ENCODE results near the gene BCDIN3D. TPM values are rescaled to one million over a fixed set of nuclear protein-coding genes. Genes with fewer than 3 reads are reported as not detected.

The BCDIN3D gene
- total and polyA plus RNA-seq, 8 donors: 2.0 to 4.8 (median 2.9) TPM

GRCh38 chr12:49866859-49867569, 24.1 kb upstream of the BCDIN3D start:
- H3K36me3 ChIP-seq: no peaks in the 10 kb centered on the region
- DNase-seq (peak; percentile 55 to 90 (median 81)), FAIRE-seq (no peak), ATAC-seq (peak; percentile 73 to 91 (median 81))
- intact Hi-C loops (cut with DNase I): loop anchor here in 2 of 3 donors (10.0 kb wide), 2 partner anchors 198 to 208 kb away; no protein-coding TSS in a partner anchor
- TF ChIP-seq CTCF (IDR thresholded peaks at IDR 0.05): peak; percentile 91 to 97 (median 96)
- 25 to 28% methylated on average over 19 of the region's 19 CpGs for WGBS, 2 donors
- no peak overlapping the region for H3K4me3 ChIP-seq
- H3K27ac ChIP-seq: no peak overlapping the region
- H3K27me3 ChIP-seq: no peaks in the 10 kb centered on the region
- H3K9me3 ChIP-seq: no peaks in the 10 kb centered on the region
- H3K4me1 ChIP-seq: peaks cover 3 to 12% (median 5%) of the 10 kb centered on the region in 3 donors

GRCh38 chr12:49865782-49866135, 22.9 kb upstream of the BCDIN3D start:
- WGBS, 2 donors: 73 to 80% methylated on average over 8 of the region's 8 CpGs
- no peaks in the 10 kb centered on the region for H3K27me3 ChIP-seq
- FAIRE-seq: no peak
- DNase-seq: no peak
- intact Hi-C loops (cut with DNase I): loop anchor here in 2 of 3 donors (10.0 kb wide), 2 partner anchors 199 to 209 kb away; no protein-coding TSS in a partner anchor
- no peaks in the 10 kb centered on the region for H3K36me3 ChIP-seq
- no peaks in the 10 kb centered on the region for H3K9me3 ChIP-seq
- H3K4me1 ChIP-seq: peaks cover 3 to 12% (median 5%) of the 10 kb centered on the region in 3 donors
- no peak overlapping the region for H3K27ac ChIP-seq
- TF ChIP-seq CTCF (IDR thresholded peaks at IDR 0.05): no peak
- no peak overlapping the region for H3K4me3 ChIP-seq
- ATAC-seq: no peak

GRCh38 chr12:49865109-49865781, 22.3 kb upstream of the BCDIN3D start:
- DNase-seq: no peak
- no peak for FAIRE-seq
- peaks cover 3 to 12% (median 5%) of the 10 kb centered on the region in 3 donors for H3K4me1 ChIP-seq
- no peak for TF ChIP-seq CTCF (IDR thresholded peaks at IDR 0.05)
- 80 to 85% methylated on average over 13 of the region's 13 CpGs for WGBS, 2 donors
- H3K27ac ChIP-seq: no peak overlapping the region
- intact Hi-C loops (cut with DNase I): loop anchor here in 2 of 3 donors (10.0 kb wide), 2 partner anchors 200 to 210 kb away; no protein-coding TSS in a partner anchor
- H3K36me3 ChIP-seq: no peaks in the 10 kb centered on the region
- ATAC-seq: no peak
- H3K27me3 ChIP-seq: no peaks in the 10 kb centered on the region
- H3K9me3 ChIP-seq: no peaks in the 10 kb centered on the region
- no peak overlapping the region for H3K4me3 ChIP-seq

GRCh38 chr12:49864798-49865090, 21.8 kb upstream of the BCDIN3D start:
- no peak for FAIRE-seq
- H3K4me3 ChIP-seq: no peak overlapping the region
- no peak overlapping the region for H3K27ac ChIP-seq
- intact Hi-C loops (cut with DNase I): loop anchor here in 2 of 3 donors (10.0 kb wide), 2 partner anchors 200 to 210 kb away; no protein-coding TSS in a partner anchor
- DNase-seq: no peak
- H3K36me3 ChIP-seq: no peaks in the 10 kb centered on the region
- ATAC-seq: no peak
- no peaks in the 10 kb centered on the region for H3K27me3 ChIP-seq
- 48 to 55% methylated on average over 2 of the region's 2 CpGs for WGBS, 2 donors
- H3K9me3 ChIP-seq: no peaks in the 10 kb centered on the region
- TF ChIP-seq CTCF (IDR thresholded peaks at IDR 0.05): no peak
- peaks cover 3 to 12% (median 5%) of the 10 kb centered on the region in 3 donors for H3K4me1 ChIP-seq

All from pancreas (tissue), 10 donors.